ENCODE data around the gene CYP3A7. TPM values are rescaled to one million over a fixed set of nuclear protein-coding genes. Genes with fewer than 3 reads are reported as not detected.
"Not testable (repeated sequence)": the region's sequence is repeated elsewhere in the genome, so short reads cannot be mapped to it uniquely, and the experiment has no call there.

Gene CYP3A7
- total RNA-seq, 4 donors from 2014 or later: 0.56 to 2.8 (median 0.60) TPM; not detected in 1

GRCh38 chr7:99713995-99714570 is 20.9 kb downstream of the CYP3A7 start:
- no peak for ATAC-seq (ENCODE audit: low FRiP score)
- no peak for TF ChIP-seq CTCF (IDR thresholded peaks at IDR 0.05)
- no peak for DNase-seq (ENCODE audit: low spot score)

GRCh38 chr7:99709838-99710578 is 25.0 kb downstream of the CYP3A7 start:
- DNase-seq (ENCODE audit: low spot score): no peak
- ATAC-seq (ENCODE audit: low FRiP score): no peak
- no peak for TF ChIP-seq CTCF (IDR thresholded peaks at IDR 0.05)

GRCh38 chr7:99709260-99709659 is 25.7 kb downstream of the CYP3A7 start:
- ATAC-seq (ENCODE audit: low FRiP score) (no peak), DNase-seq (ENCODE audit: low spot score) (no peak)
- TF ChIP-seq CTCF (IDR thresholded peaks at IDR 0.05): no peak

GRCh38 chr7:99707096-99707495 is 27.9 kb downstream of the CYP3A7 start:
- no peak for DNase-seq (ENCODE audit: low spot score)
- ATAC-seq (ENCODE audit: low FRiP score): no peak
- no peak for TF ChIP-seq CTCF (IDR thresholded peaks at IDR 0.05)

GRCh38 chr7:99699946-99700345 is 35.0 kb downstream of the CYP3A7 start:
- DNase-seq (ENCODE audit: low spot score): no peak
- peak; percentile 70 for ATAC-seq (ENCODE audit: low FRiP score)
- no peak for TF ChIP-seq CTCF (IDR thresholded peaks at IDR 0.05)

- DNase-seq (ENCODE audit: low spot score): not testable (repeated sequence)
- peak; percentile 70 for ATAC-seq (ENCODE audit: low FRiP score)
Observed at GRCh38 chr7:99698867-99699730, 35.9 kb downstream of the CYP3A7 start.

- no peak for TF ChIP-seq CTCF (IDR thresholded peaks at IDR 0.05)
- ATAC-seq (ENCODE audit: low FRiP score) (no peak), DNase-seq (ENCODE audit: low spot score) (no peak)
Observed at GRCh38 chr7:99694912-99695304, 40.1 kb downstream of the CYP3A7 start.

All from omental fat pad (tissue), 4 donors.